IMR-90 (cell line): ENCODE measurements around the gene ZNF385D. TPM values are rescaled to one million over a fixed set of nuclear protein-coding genes. Genes with fewer than 3 reads are reported as not detected.

Experiments
- ATAC-seq: fragments of 200-7000 bp; cut with Tn5 transposase; 2 replicates; pipeline ENCODE4 v1.9.1; 2020; ENCODE audit warnings: low read depth, mild to moderate bottlenecking, moderate library complexity
- BruUV-seq: library from RNA; stranded (reverse); fragments of 400-500 nt; replicated peaks from 2 replicates; lab custom pipeline; 2021; lab: Mats Ljungman, UMichigan
- CTCF ChIA-PET: fragments of 300-600 bp; formaldehyde crosslinking; extraction: SDS; loops from one replicate; lab custom pipeline; 2021; ENCODE audit warnings: antibody characterized with exemption; lab: Yijun Ruan, JAX
- POLR2A ChIA-PET: fragments of 300-600 bp; sonication (Branson Sonifier 250); formaldehyde crosslinking; loops from one replicate; lab custom pipeline; 2022; ENCODE audit warnings: antibody characterized with exemption; ENCODE audit not compliant: unreplicated experiment; lab: Charles Lee
- DNase-seq: peaks from one replicate; pipeline ENCODE4 v3.0.0; 2013
- H2AFZ ChIP-seq: replicated peaks from 2 replicates; pipeline ENCODE3; 2013; ENCODE audit warnings: low read length, mild to moderate bottlenecking; ENCODE audit not compliant: poor library complexity
- H2AK5ac ChIP-seq: 2 replicates; pipeline ENCODE4 v1.6.1; 2013; ENCODE audit warnings: low read depth, low read length, inconsistent platforms
- H2AK9ac ChIP-seq: replicated peaks from 2 replicates; pipeline ENCODE3; 2013; ENCODE audit warnings: mild to moderate bottlenecking, low read depth, low read length, moderate library complexity; ENCODE audit not compliant: poor library complexity
- H2BK120ac ChIP-seq: 2 replicates; pipeline ENCODE4 v1.6.1; 2013; ENCODE audit warnings: low read depth, low read length, inconsistent platforms
- H2BK15ac ChIP-seq: 3 replicates; pipeline ENCODE4 v1.6.1; 2013; ENCODE audit warnings: low read depth, low read length, inconsistent platforms
- H2BK20ac ChIP-seq: 2 replicates; pipeline ENCODE4 v1.6.1; 2013; ENCODE audit warnings: low read depth, mild to moderate bottlenecking, inconsistent platforms, low read length, moderate library complexity
- H2BK5ac ChIP-seq: 2 replicates; pipeline ENCODE4 v1.6.1; 2013; ENCODE audit warnings: mild to moderate bottlenecking, low read depth, low read length, inconsistent platforms; ENCODE audit not compliant: poor library complexity, severe bottlenecking
- H3K14ac ChIP-seq: replicated peaks from 2 replicates; pipeline ENCODE4 v1.6.1; 2013; ENCODE audit warnings: low read depth, low read length, inconsistent platforms
- H3K18ac ChIP-seq: 2 replicates; pipeline ENCODE4 v1.6.1; 2013; ENCODE audit warnings: low read depth, low read length, control low read depth
- H3K23ac ChIP-seq: 2 replicates; pipeline ENCODE4 v1.6.1; 2013; ENCODE audit warnings: low read depth, low read length, inconsistent platforms
- H3K27ac ChIP-seq: 2 replicates; pipeline ENCODE4 v1.5.1; 2013; ENCODE audit warnings: mild to moderate bottlenecking, control low read depth, low read length; ENCODE audit not compliant: insufficient read depth
- H3K27me3 ChIP-seq: 2 replicates; pipeline ENCODE4 v1.6.1; 2013; ENCODE audit warnings: low read length; ENCODE audit not compliant: control insufficient read depth, insufficient read depth
- H3K36me3 ChIP-seq: 2 replicates; pipeline ENCODE4 v1.6.1; 2013; ENCODE audit warnings: low read length, mixed read lengths; ENCODE audit not compliant: control insufficient read depth, insufficient read depth
- H3K4ac ChIP-seq: 2 replicates; pipeline ENCODE4 v1.6.1; 2013; ENCODE audit warnings: low read depth, low read length, inconsistent platforms
- H3K4me1 ChIP-seq: 2 replicates; pipeline ENCODE4 v1.6.1; 2013; ENCODE audit warnings: low read length, mixed read lengths; ENCODE audit not compliant: control insufficient read depth, insufficient read depth
- H3K4me2 ChIP-seq: 2 replicates; pipeline ENCODE4 v1.6.1; 2013; ENCODE audit warnings: low read depth, mild to moderate bottlenecking, control low read depth, low read length, moderate library complexity
- H3K4me3 ChIP-seq: 2 replicates; pipeline ENCODE4 v1.5.1; 2013; ENCODE audit warnings: low read depth, mild to moderate bottlenecking, control low read depth, low read length, moderate library complexity; ENCODE audit not compliant: insufficient read depth
- H3K56ac ChIP-seq: 2 replicates; pipeline ENCODE4 v1.6.1; 2013; ENCODE audit warnings: low read length, inconsistent platforms; ENCODE audit not compliant: insufficient read depth; ENCODE audit errors: extremely low read depth
- H3K79me1 ChIP-seq, 2 experiments: 2 replicates each; pipeline ENCODE4 v1.6.1; 2013; ENCODE audit warnings: low read length in 2 of 2, inconsistent platforms in 1 of 2, low read depth in 1 of 2
- H3K9ac ChIP-seq: 2 replicates; pipeline ENCODE4 v1.6.1; 2013; ENCODE audit warnings: low read depth, low read length, control low read depth
- H3K9me1 ChIP-seq: 2 replicates; pipeline ENCODE4 v1.6.1; 2013; ENCODE audit warnings: low read length, inconsistent platforms; ENCODE audit not compliant: insufficient read depth
- H3K9me3 ChIP-seq: 2 replicates; pipeline ENCODE4 v1.6.1; 2013; ENCODE audit warnings: low read length; ENCODE audit not compliant: control insufficient read depth, insufficient read depth
- H4K20me1 ChIP-seq: 2 replicates; pipeline ENCODE4 v1.6.1; 2013; ENCODE audit warnings: low read length, inconsistent platforms; ENCODE audit not compliant: insufficient read depth
- H4K5ac ChIP-seq: 2 replicates; pipeline ENCODE4 v1.6.1; 2013; ENCODE audit warnings: mild to moderate bottlenecking, low read depth, low read length, control low read depth
- H4K8ac ChIP-seq, 2 experiments: 2 replicates each; pipeline ENCODE4 v1.6.1; 2013; ENCODE audit warnings: low read depth in 2 of 2, low read length in 2 of 2, control low read depth in 1 of 2, inconsistent platforms in 1 of 2
- H4K91ac ChIP-seq: 2 replicates; pipeline ENCODE4 v1.6.1; 2013; ENCODE audit warnings: low read depth, low read length, inconsistent platforms; ENCODE audit not compliant: insufficient read depth
- BHLHE40 ChIP-seq: fragments of 150-350 bp; IDR thresholded peaks from 2 replicates; pipeline ENCODE4 v1.6.1; 2016; ENCODE audit warnings: mild to moderate bottlenecking, low read depth, low read length
- CEBPB ChIP-seq: IDR thresholded peaks from 2 replicates; pipeline ENCODE4 v1.6.1; 2012; ENCODE audit warnings: low read depth, low read length, improper control_type of control experiment
- CHD1 ChIP-seq: IDR thresholded peaks from 2 replicates; pipeline ENCODE4 v1.6.1; 2012; ENCODE audit warnings: low read depth, low read length, improper control_type of control experiment
- FOS ChIP-seq: fragments of 150-350 bp; IDR thresholded peaks from 2 replicates; pipeline ENCODE4 v1.6.1; 2016; ENCODE audit warnings: low read depth, low read length
- MAZ ChIP-seq: IDR thresholded peaks from 2 replicates; pipeline ENCODE4 v1.6.1; 2012; ENCODE audit warnings: low read depth, mild to moderate bottlenecking, low read length, improper control_type of control experiment, moderate library complexity, borderline replicate concordance
- MXI1 ChIP-seq: IDR thresholded peaks from 2 replicates; pipeline ENCODE4 v1.6.1; 2012; ENCODE audit warnings: low read depth, mild to moderate bottlenecking, low read length, moderate library complexity, borderline replicate concordance
- POLR2A ChIP-seq: IDR thresholded peaks from 2 replicates; pipeline ENCODE4 v1.6.1; 2012; ENCODE audit warnings: mild to moderate bottlenecking, low read depth, low read length
- RAD21 ChIP-seq: IDR thresholded peaks from 2 replicates; pipeline ENCODE4 v1.6.1; 2012; ENCODE audit warnings: low read length, improper control_type of control experiment
- RFX5 ChIP-seq: IDR thresholded peaks from 2 replicates; pipeline ENCODE4 v1.8.0; 2012; ENCODE audit warnings: low read depth, mild to moderate bottlenecking, low read length, moderate library complexity
- SMC3 ChIP-seq: fragments of 150-350 bp; IDR thresholded peaks from 2 replicates; pipeline ENCODE4 v1.6.1; 2016; ENCODE audit warnings: low read depth, mild to moderate bottlenecking, antibody characterized with exemption, low read length, moderate library complexity
- WGBS, 2 experiments: methylation state at CpG; one replicate each; pipeline versions ENCODE4 v1.1.5 to v1.1.7; 2013; ENCODE audit warnings: missing lambda C conversion rate in 2 of 2; ENCODE audit not compliant: insufficient read length in 1 of 2; ENCODE audit errors: extremely low coverage in 2 of 2; 5-methylcytosine and 5-hydroxymethylcytosine counted together
- dilution Hi-C: fragments of 300-500 bp; cut with HindIII; formaldehyde crosslinking; loops from one replicate; pipeline ENCODE4 v1.14.3; 2018; ENCODE audit warnings: low sequenced_read_pairs; ENCODE audit not compliant: unreplicated experiment
- in situ Hi-C: fragments of 300-500 bp; cut with MboI; formaldehyde crosslinking; loops from 3 replicates; pipeline ENCODE4 v1.14.3; 2019; ENCODE audit warnings: low sequenced_read_pairs, inconsistent platforms, mixed read lengths
- intact Hi-C: fragments of 100-400 bp; cut with micrococcal nuclease; formaldehyde crosslinking; loops from 2 replicates; pipeline ENCODE4 v1.10.0; 2022
- polyA plus RNA-seq, 3 experiments: library from polyadenylated mRNA; depleted of rRNA; stranded (reverse); fragments of >200 nt; gene quantifications; 2 replicates each; pipeline ENCODE4 v1.2.3, GENCODE V29; 2012; ENCODE audit warnings: low replicate concordance in 1 of 3
- total RNA-seq: library from RNA; depleted of rRNA; stranded (reverse); fragments of >200 nt; gene quantifications from 2 replicates; pipeline ENCODE4 v1.2.3, GENCODE V29; 2012
- TF ChIP-seq, protein P1 (sequence below): conservative IDR thresholded peaks from 2 replicates; pipeline ENCODE4 v1.5.1; 2012; ENCODE audit warnings: mild to moderate bottlenecking, low read depth, low read length, improper control_type of control experiment
- TF ChIP-seq, protein P2 (sequence below): fragments of 150-350 bp; IDR thresholded peaks from 2 replicates; pipeline ENCODE4 v1.6.1; 2017; ENCODE audit warnings: mild to moderate bottlenecking, antibody characterized with exemption, low read length, low read depth
- TF ChIP-seq, protein P3 (sequence below): fragments of 150-350 bp; IDR thresholded peaks from 2 replicates; pipeline ENCODE4 v1.6.1; 2016; ENCODE audit warnings: low read depth, mild to moderate bottlenecking, low read length, moderate library complexity, borderline replicate concordance

Gene ZNF385D
- total and polyA plus RNA-seq, 2 of the 4 experiments (the other 2 are of a cell fraction), result 0.18 to 2.4 TPM

DNA sequence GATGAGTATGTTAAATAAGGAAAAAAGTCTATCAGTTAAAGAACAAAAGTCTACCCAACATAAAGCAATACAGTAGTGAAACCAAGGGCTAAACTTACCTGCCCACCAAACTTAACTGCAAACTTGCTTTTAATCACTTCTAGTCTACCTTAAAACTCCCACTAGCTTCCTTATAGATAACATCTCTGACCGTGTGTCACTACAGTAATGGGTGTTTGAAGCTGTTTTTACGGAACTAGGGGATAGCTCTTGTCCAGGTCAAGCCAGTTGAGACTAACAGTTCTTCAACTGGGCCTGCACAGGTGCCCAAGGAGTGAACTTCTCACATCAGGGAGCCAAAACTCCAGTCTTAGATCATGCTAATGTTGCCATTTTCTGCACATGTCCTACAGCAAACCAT lies 132.3 kb downstream of the ZNF385D start:
- Histone ChIP-seq H3K27ac (no peak overlapping the region), H2BK15ac (no peak overlapping the region), H2BK5ac (no peak overlapping the region), H3K14ac (no peak overlapping the region), H3K27me3 (no peaks in the 10 kb centered on the region), H4K5ac (no peak overlapping the region), H3K23ac (no peak overlapping the region), H2BK20ac (no peak overlapping the region), H3K18ac (no peak overlapping the region), H3K4ac (no peak overlapping the region), H3K4me2 (no peak overlapping the region), H3K36me3 (no peaks in the 10 kb centered on the region), H3K4me1 (no peaks in the 10 kb centered on the region), H3K79me1 (no peaks in the 10 kb centered on the region), H4K8ac (no peak overlapping the region), H2AK5ac (no peak overlapping the region), H3K56ac (no peak overlapping the region), H3K4me3 (no peak overlapping the region), H3K9ac (no peak overlapping the region), H2AFZ (no peak overlapping the region), H2BK120ac (no peak overlapping the region), H2AK9ac (no peak overlapping the region), H4K20me1 (no peaks in the 10 kb centered on the region), H4K91ac (no peak overlapping the region), H3K9me1 (no peaks in the 10 kb centered on the region), H3K9me3 (no peaks in the 10 kb centered on the region)
- TF ChIP-seq FOS, result no peak
- no peak for TF ChIP-seq BHLHE40
- TF ChIP-seq CHD1, result no peak
- TF ChIP-seq SMC3, result no peak
- TF ChIP-seq, protein P1, sequence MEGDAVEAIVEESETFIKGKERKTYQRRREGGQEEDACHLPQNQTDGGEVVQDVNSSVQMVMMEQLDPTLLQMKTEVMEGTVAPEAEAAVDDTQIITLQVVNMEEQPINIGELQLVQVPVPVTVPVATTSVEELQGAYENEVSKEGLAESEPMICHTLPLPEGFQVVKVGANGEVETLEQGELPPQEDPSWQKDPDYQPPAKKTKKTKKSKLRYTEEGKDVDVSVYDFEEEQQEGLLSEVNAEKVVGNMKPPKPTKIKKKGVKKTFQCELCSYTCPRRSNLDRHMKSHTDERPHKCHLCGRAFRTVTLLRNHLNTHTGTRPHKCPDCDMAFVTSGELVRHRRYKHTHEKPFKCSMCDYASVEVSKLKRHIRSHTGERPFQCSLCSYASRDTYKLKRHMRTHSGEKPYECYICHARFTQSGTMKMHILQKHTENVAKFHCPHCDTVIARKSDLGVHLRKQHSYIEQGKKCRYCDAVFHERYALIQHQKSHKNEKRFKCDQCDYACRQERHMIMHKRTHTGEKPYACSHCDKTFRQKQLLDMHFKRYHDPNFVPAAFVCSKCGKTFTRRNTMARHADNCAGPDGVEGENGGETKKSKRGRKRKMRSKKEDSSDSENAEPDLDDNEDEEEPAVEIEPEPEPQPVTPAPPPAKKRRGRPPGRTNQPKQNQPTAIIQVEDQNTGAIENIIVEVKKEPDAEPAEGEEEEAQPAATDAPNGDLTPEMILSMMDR, result no peak
- TF ChIP-seq POLR2A, result no peak
- TF ChIP-seq CEBPB, result no peak
- TF ChIP-seq MXI1, result no peak
- TF ChIP-seq MAZ, result no peak
- TF ChIP-seq RAD21, result no peak
- TF ChIP-seq, protein P2, sequence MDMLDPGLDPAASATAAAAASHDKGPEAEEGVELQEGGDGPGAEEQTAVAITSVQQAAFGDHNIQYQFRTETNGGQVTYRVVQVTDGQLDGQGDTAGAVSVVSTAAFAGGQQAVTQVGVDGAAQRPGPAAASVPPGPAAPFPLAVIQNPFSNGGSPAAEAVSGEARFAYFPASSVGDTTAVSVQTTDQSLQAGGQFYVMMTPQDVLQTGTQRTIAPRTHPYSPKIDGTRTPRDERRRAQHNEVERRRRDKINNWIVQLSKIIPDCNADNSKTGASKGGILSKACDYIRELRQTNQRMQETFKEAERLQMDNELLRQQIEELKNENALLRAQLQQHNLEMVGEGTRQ, result no peak
- TF ChIP-seq RFX5, result no peak
- TF ChIP-seq, protein P3, sequence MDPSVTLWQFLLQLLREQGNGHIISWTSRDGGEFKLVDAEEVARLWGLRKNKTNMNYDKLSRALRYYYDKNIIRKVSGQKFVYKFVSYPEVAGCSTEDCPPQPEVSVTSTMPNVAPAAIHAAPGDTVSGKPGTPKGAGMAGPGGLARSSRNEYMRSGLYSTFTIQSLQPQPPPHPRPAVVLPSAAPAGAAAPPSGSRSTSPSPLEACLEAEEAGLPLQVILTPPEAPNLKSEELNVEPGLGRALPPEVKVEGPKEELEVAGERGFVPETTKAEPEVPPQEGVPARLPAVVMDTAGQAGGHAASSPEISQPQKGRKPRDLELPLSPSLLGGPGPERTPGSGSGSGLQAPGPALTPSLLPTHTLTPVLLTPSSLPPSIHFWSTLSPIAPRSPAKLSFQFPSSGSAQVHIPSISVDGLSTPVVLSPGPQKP, result no peak
- dilution Hi-C loops, result no loop called here
- no peak for DNase-seq
- no peak for ATAC-seq
- in situ Hi-C loops, result no loop called here
- no CpG with 5 or more reads among the region's 2 CpGs for WGBS, 2 experiments
- CTCF ChIA-PET, result no interaction called here
- POLR2A ChIA-PET, result no interaction called here
- BruUV-seq, result no TSS peak
- intact Hi-C loops, result no loop called here
